KOPT-K1 (cell line): ENCODE results near the gene PAK1IP1.
"Not testable (repeated sequence)": the region's sequence is repeated elsewhere in the genome, so short reads cannot be mapped to it uniquely, and the experiment has no call there.

Experiments
- H3K27ac ChIP-seq: fragments of 200-600 bp; sonication (generic); 2 replicates; pipeline ENCODE4 v1.5.1; 2016; ENCODE audit warnings: antibody characterized with exemption, mild to moderate bottlenecking, low read depth, low read length; ENCODE audit not compliant: poor library complexity, severe bottlenecking
- H3K36me3 ChIP-seq: fragments of 200-600 bp; sonication (generic); 2 replicates; pipeline ENCODE4 v1.5.1; 2017; ENCODE audit warnings: antibody characterized with exemption, mild to moderate bottlenecking, low read length, moderate library complexity; ENCODE audit not compliant: insufficient read depth
- H3K9me3 ChIP-seq: fragments of 200-600 bp; sonication (generic); 2 replicates; pipeline ENCODE4 v1.5.1; 2017; ENCODE audit warnings: antibody characterized with exemption, low read length, mild to moderate bottlenecking; ENCODE audit not compliant: insufficient read depth, poor library complexity, severe bottlenecking

PAK1IP1 gene

DNA sequence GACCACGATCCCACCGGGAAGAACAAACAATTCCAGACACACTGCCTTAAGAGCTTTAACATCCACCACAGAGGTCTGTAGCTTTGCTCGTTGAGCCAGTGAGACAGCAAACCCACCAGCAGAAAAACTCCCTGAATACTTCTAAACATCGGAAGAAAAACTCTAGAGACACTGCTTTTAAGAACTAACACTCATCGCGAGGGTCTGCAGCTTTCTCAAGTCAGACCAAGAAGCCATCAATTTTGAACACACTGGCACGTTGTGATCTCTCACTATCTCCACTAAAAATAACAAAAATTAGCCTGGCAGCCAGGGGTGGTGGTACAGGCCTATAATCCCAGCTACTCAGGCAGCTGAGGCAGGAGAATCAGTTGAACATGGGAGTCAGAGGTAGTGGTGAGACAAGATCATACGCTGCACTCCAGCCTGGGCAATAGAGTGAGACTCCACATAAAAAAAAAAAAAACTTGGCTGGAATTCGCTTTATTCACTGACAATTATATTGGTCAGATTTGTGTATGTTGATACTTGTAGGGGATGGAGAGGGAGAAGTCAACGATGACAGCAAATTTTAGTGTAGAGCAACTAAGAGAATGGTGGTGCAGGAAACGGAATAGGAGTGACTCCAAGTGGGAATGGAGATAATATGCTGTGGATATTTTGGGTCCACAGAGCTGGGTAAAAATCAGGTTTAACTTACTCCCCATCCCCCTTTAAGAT is 27.2 kb downstream of the PAK1IP1 start:
- peak overlapping the region; percentile 97 for H3K27ac ChIP-seq
- H3K9me3 ChIP-seq = peaks cover 18% of the 10 kb centered on the region
- H3K36me3 ChIP-seq = peaks cover 15% of the 10 kb centered on the region; the same call in 1 of the 2 replicates

DNA sequence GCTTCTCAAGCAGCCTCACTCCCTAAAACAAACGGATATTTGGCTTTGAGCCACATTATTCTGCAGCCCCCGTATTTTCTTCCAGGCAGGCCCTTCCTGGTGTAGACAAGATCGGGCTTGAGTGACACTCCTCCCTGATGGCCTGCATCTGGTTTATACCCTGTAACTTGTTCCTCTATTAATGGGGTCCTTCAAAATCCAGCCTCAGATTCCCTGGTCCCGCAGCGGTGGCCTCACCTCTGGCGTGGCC is 27.7 kb downstream of the PAK1IP1 start:
- H3K9me3 ChIP-seq = peaks cover 18% of the 10 kb centered on the region
- H3K36me3 ChIP-seq = peaks cover 15% of the 10 kb centered on the region; the same call in 1 of the 2 replicates
- H3K27ac ChIP-seq = peak overlapping the region; percentile 97

DNA sequence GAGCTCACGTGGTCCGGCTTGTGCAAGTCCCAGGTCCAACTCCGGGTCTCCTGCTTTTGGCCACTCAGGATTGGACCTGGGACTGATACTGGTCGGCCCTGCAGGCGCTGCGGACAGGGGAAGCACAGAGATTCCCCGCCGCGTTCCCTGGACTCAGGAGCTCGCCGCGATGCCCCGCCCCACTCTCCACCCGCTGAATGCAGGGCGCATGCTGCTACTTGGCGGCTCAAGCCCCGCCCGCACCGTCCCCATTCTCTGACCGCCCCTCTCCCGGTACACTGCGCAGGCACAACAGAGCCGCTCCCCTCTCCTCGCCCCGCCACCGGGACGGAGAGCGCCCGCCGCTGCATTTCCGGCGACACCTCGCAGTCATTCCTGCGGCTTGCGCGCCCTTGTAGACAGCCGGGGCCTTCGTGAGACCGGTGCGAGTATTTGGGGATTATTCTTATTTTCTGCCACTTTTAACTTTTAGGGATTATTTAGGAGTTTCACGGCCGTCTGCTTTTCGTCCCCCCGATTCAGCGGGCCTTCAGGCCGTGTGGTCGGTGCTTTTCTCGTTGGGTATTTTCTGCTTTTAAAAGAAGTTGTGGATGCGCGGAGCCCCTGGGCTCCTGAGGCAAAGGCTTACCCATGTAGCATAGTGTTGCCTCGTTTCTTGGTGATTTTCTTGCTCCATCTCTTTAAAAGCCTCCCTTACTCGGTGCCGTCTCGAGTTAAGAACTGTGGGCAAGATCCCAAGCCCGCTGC is 28.2 kb downstream of the PAK1IP1 start, which contains the start of gene TMEM14C:
TMEM14C (plus strand) TSS at position 251 of the 747 bp plus-strand sequence. CDS start 1,544 bp downstream, outside the sequence.
- peaks cover 16% of the 10 kb centered on the region; the same call in 1 of the 2 replicates for H3K36me3 ChIP-seq
- peaks cover 14% of the 10 kb centered on the region for H3K9me3 ChIP-seq
- H3K27ac ChIP-seq = peak within 1 kb of the TSS; percentile 97

DNA sequence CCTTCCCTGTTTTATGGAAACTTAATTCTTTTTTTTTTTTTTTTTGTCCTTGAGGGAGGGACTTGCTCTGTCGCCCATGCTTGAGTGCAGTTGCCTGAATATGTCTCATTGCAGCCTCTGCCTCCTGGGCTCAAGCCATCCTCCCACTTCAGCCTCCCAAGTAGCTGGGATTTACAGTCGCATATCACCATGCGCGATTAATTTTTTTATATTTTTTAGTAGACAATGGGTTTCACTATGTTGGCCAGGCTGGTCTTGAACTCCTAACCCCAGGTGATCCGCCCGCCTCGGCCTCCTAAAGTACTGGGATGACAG is 28.8 kb downstream of the PAK1IP1 start:
- H3K27ac ChIP-seq = peak overlapping the region; percentile 97
- peaks cover 9% of the 10 kb centered on the region for H3K9me3 ChIP-seq
- H3K36me3 ChIP-seq = peaks cover 22% of the 10 kb centered on the region

DNA sequence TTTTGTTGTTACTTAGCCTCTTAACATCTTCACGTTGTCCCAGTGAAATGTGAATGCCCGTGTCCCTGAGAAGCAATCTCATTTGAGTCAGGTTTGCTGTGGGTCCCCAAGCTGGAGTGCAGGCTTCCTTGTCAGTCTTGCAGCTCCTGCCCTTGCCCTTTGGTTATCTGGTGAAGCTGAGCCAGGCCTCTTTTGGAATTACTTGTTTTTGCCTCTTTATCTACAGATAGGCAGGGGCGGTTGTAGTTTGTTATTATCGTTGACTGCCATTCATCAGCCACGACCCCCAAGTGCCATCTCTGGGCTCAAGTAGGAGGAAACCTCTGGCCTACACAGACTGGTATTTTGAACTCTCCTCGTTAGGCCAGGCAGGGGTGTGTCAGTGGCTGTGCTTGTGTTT is 30.3 kb downstream of the PAK1IP1 start:
- Histone ChIP-seq H3K27ac (no peak overlapping the region), H3K36me3 (peaks cover 35% of the 10 kb centered on the region), H3K9me3 (no peaks in the 10 kb centered on the region)

DNA sequence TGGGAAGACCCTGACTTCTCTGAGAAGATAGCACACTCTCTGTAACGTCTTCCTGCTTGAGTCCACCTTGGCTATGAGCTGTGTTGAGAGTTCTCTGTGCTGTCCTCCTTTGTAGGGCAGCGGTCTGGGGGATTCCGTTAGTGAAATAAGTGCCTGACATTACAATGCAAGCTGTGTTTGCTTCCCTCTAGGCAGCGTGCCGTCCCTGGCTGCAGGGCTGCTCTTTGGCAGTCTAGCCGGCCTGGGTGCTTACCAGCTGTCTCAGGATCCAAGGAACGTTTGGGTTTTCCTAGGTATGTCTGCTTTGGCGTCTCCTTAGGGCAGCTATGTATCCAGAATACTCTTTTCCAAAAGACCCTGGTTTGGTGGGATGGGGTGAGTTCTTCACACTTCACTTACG is 30.9 kb downstream of the PAK1IP1 start:
- H3K27ac ChIP-seq = no peak overlapping the region
- H3K36me3 ChIP-seq = peaks cover 41% of the 10 kb centered on the region
- no peaks in the 10 kb centered on the region for H3K9me3 ChIP-seq

DNA sequence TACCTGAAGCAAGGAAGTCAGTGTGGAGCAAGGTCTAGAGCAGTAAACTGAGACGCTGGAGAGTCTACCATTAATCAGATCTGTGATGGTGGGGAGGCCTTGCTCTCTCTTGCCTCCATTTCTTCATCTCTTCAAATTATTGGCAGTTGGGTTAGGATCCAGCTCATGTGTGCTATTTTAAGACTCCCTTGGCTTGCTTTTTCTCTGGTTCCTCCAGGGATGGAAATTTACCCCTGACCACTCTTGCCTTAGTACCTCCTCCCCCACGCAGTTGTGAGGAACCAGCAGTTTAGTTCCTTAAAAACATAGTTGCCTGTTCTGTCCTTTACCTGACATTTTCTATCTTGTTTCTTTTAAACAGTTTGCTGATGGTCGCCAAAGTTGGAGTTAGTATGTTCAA is 35.5 kb downstream of the PAK1IP1 start:
- Histone ChIP-seq H3K36me3 (peaks cover 59% of the 10 kb centered on the region), H3K27ac (no peak overlapping the region)

DNA sequence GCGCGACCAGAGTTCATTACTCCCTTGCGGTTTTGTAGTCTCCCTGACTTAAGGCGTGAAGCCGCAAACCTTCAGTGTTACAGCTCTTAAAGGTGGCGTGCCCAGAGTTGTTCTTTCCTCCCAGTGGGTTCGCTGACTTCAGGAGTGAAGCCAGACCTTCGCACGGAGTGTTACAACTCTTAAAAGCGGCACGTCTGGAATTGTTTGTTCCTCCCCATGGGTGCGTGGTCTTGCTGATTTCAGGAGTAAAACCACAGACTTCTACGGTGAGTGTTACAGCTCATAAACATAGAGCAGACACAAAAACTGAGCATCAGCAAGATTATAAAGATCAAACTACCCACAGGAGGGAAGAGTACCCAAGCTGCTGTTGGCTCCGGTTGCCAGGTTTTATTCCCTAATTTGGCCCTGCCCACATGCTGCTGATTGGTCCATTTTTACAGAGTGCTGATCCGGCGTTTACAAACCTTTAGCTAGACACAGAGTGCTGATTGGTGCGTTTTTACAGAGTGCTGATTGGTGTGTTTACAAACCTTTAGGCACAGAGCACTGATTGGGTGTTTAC is 38.5 kb downstream of the PAK1IP1 start:
- H3K36me3 ChIP-seq = peaks cover 45% of the 10 kb centered on the region
- peak overlapping the region; percentile 15 for H3K27ac ChIP-seq
- no peaks in the 10 kb centered on the region for H3K9me3 ChIP-seq

More for the DNA sequence above, 35.5 kb downstream of the PAK1IP1 start:
- H3K9me3 ChIP-seq = no peaks in the 10 kb centered on the region

DNA sequence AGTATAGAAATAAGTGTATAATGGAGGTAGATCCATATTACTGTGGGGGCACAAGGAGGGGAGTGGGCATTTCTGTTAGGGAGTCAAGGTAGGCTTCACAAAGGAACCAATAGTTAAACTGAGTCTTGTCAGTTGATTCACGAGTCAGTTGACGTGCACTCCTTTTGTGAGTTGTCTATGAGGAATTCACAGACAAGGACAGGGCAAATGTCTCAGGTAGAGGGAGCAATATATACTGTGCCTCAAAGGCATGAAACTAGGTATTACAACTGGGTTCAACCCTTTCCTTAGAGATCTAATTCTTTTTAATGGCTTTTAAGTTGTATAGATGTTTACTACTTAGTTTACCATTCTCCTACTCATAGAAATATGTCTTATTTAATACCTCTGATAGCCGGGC is 39.1 kb downstream of the PAK1IP1 start:
- Histone ChIP-seq H3K27ac (no peak overlapping the region), H3K36me3 (peaks cover 40% of the 10 kb centered on the region)

DNA sequence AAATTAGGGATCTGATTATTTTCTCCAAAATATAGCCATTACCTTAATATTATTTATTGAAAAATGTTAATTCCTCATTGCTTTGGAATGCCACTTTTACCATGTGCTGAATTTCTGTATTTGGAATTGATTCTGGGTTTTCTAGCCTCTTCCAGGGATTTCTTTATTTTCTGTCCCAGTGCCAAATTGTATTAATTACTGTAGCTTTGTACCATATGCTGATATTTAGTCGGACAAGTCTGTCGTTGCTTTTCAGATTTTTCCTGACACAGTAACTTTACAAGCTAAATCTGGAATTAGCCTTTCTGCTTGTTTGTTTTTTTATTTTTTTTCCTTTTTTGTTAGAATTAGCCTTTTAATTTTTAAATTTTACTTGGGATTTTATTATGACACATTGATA is 42.0 kb downstream of the PAK1IP1 start:
- Histone ChIP-seq H3K36me3 (peaks cover 14% of the 10 kb centered on the region), H3K27ac (no peak overlapping the region), H3K9me3 (no peaks in the 10 kb centered on the region)

More for the DNA sequence above, 39.1 kb downstream of the PAK1IP1 start:
- H3K9me3 ChIP-seq = no peaks in the 10 kb centered on the region

DNA sequence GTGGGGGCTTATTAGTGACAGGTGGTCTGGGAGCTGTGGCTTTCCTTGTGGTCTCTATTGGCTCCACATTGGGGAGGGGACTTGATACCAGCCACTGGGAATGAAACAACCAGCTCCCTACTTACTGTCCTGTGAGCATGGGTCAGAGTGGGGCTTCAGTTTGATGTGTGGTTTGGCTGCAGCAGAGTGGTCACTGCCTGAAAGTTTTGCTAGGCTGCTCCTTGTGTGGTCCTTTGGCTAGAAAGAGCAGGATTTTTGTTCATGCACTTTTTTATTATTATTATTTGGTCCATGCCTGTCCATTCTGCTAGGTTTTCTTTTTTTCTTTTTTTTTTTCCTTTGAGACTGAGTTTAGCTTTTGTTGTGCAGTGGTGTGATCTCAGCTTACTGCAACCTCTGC is 45.3 kb downstream of the PAK1IP1 start:
- no peaks in the 10 kb centered on the region for H3K36me3 ChIP-seq
- no peak overlapping the region for H3K27ac ChIP-seq
- H3K9me3 ChIP-seq = no peaks in the 10 kb centered on the region

DNA sequence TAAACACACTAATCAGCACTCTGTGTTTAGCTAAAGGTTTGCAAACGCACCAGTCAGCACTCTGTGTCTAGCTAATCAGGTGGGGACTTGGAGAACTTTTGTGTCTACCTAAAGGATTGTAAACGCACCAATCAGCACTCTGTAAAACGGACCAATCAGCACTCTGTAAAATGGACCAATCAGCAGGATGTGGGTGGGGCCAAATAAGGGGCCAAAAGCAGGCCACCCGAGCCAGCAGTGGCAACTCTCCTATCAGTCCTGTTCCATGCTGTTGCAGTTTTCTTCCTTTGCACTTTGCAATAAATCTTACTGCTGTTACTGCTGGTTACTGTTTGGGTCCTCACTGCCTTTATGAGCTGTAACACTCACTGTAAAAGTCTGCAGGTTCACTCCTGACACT is 46.9 kb downstream of the PAK1IP1 start:
- H3K27ac ChIP-seq = not testable (repeated sequence)

DNA sequence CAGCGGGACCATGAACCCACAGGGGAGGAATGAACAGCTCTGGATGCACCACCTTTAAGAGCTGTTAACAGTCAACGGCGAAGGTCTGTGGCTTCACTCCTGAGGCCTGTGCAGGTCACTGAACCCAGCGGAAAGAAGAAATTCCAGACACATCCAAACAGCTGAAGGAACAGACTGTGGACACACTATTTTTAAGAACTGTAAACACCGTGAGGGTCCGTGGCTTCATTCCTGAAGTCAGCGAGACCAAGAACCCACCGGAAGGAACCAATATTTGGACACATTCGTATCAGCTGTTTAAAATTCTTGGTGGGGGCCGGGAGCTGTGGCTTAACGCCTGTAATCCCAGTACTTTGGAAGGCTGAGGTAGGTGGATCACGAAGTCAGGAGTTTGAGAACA is 47.5 kb downstream of the PAK1IP1 start:
- no peaks in the 10 kb centered on the region for H3K36me3 ChIP-seq
- H3K27ac ChIP-seq = no peak overlapping the region
- no peaks in the 10 kb centered on the region for H3K9me3 ChIP-seq

More for the DNA sequence above, 46.9 kb downstream of the PAK1IP1 start:
- not testable (repeated sequence) for H3K36me3 ChIP-seq, H3K9me3 ChIP-seq

DNA sequence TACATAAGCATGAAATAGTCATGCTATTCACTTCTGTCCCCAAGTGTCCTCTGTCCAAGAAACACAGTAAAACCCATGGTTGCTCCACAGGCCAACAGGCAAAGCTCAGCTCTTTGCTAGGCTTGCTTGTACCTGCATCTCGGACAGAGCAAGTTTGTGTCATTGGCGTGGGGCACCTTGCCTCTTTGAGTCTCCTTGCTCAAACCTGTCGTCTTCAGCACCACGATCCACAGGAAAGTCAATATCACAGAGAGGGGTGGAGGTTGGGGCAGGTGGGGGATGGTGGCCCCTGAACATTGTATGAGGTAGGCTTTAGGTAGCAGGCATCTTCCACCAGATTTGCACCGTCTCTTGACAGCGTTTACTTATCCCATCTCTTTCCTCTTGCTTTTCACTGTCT is 48.7 kb downstream of the PAK1IP1 start:
- Histone ChIP-seq H3K9me3 (no peaks in the 10 kb centered on the region), H3K27ac (no peak overlapping the region), H3K36me3 (no peaks in the 10 kb centered on the region)

DNA sequence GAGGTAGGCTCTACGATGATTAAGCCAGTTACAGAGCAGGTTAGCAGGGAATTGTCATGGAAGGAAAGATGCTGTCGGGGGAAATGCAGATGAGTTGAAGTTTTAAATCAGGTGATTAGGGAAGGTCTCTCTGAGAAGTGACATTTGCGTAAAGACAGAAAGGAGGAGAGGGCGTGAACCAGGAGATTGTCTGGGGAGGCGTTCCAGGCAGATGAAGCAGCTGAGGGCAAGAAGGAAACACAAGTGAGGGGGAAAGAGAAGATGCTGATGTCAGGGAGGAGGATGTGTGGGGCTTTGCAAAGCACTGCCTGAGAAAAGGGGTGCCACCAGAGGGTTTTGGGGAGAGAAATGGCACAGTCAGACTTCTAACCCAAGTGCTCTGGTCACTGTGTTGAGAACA is 50.3 kb downstream of the PAK1IP1 start:
- no peaks in the 10 kb centered on the region for H3K9me3 ChIP-seq
- H3K27ac ChIP-seq = no peak overlapping the region
- H3K36me3 ChIP-seq = peaks cover 9% of the 10 kb centered on the region; the same call in 1 of the 2 replicates

DNA sequence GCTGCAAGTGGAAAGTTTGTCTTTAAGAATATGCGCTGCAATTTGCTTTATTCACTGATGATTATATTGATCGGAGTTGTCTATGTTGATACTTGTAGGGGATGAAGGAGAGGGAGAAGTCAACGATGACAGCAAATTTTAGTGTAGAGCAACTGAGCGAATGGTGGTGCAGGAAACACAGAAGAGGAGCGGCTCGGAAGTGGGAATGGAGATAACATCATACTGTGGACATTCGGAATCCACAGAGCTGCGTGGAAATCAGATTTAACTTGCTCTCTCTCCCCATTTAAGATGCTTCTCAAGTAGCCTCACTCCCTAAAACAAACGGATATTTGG is 52.1 kb downstream of the PAK1IP1 start:
- Histone ChIP-seq H3K27ac (peak overlapping the region; percentile 92), H3K9me3 (no peaks in the 10 kb centered on the region), H3K36me3 (peaks cover 23% of the 10 kb centered on the region)
